Progenitor cell of endocrine pancreas (in vitro differentiated cells): Measurements from ENCODE around the gene NQO1. TPM values are rescaled to one million over a fixed set of nuclear protein-coding genes. Genes with fewer than 3 reads are reported as not detected.

ENCODE experiments used
- DNase-seq: peaks from one replicate; pipeline ENCODE4 v3.0.0; 2021; ENCODE audit warnings: low spot score; ENCODE audit not compliant: unreplicated experiment
- H3K27ac Mint-ChIP-seq: 2 replicates; pipeline ENCODE4 v1.8.0; 2021; ENCODE audit warnings: mild to moderate bottlenecking, moderate library complexity, mixed read lengths
- H3K27me3 Mint-ChIP-seq: 2 replicates; pipeline ENCODE4 v1.8.0; 2021; ENCODE audit warnings: mixed read lengths
- H3K36me3 Mint-ChIP-seq: 2 replicates; pipeline ENCODE4 v1.8.0; 2022; ENCODE audit warnings: mixed read lengths; ENCODE audit not compliant: insufficient read depth
- H3K4me1 Mint-ChIP-seq: 2 replicates; pipeline ENCODE4 v1.8.0; 2021; ENCODE audit warnings: low read depth, mixed read lengths
- H3K4me3 Mint-ChIP-seq: 2 replicates; pipeline ENCODE4 v1.8.0; 2021; ENCODE audit warnings: low read depth, mild to moderate bottlenecking, moderate library complexity, mixed read lengths
- H3K9me3 Mint-ChIP-seq: 2 replicates; pipeline ENCODE4 v1.8.0; 2021; ENCODE audit warnings: low read depth, mixed read lengths
- total RNA-seq: library from RNA; stranded (reverse); gene quantifications from 2 replicates; pipeline ENCODE4 v1.2.1, GENCODE V29; 2021
- TF ChIP-seq, protein P1 (sequence below): fragments of 200-600 bp; sonication (generic); IDR thresholded peaks from one replicate; pipeline ENCODE4 v1.5.0; 2021; ENCODE audit warnings: antibody characterized with exemption, mild to moderate bottlenecking; ENCODE audit not compliant: unreplicated experiment

The NQO1 gene
- total RNA-seq, 1 donor from 2014 or later: 175 TPM

DNA sequence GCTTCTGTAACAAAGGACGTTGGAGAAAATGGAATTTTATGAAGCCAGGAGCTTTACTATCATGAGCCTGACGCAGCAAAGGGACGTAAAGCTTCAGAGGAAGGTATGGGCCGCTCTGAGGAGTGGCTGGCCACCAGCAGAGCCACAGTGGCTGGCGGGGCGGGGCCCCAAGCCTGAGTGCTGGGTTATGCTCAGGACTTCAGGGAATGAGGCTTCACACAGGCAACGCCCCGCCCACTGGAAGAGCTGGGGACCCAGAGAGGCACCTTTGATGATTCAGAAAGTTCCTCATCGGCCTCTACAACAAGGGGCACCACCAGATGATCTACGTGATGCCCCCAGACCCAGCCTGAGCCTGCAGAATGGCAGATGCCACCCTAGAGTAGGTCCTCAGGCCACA lies 19.6 kb upstream of the NQO1 start:
- no peak for DNase-seq
- no peak overlapping the region for H3K27ac Mint-ChIP-seq
- H3K9me3 Mint-ChIP-seq: no peaks in the 10 kb centered on the region
- H3K4me1 Mint-ChIP-seq: no peaks in the 10 kb centered on the region
- H3K36me3 Mint-ChIP-seq: peaks cover 23% of the 10 kb centered on the region
- no peaks in the 10 kb centered on the region for H3K27me3 Mint-ChIP-seq
- H3K4me3 Mint-ChIP-seq: no peak overlapping the region
- TF ChIP-seq, protein P1, sequence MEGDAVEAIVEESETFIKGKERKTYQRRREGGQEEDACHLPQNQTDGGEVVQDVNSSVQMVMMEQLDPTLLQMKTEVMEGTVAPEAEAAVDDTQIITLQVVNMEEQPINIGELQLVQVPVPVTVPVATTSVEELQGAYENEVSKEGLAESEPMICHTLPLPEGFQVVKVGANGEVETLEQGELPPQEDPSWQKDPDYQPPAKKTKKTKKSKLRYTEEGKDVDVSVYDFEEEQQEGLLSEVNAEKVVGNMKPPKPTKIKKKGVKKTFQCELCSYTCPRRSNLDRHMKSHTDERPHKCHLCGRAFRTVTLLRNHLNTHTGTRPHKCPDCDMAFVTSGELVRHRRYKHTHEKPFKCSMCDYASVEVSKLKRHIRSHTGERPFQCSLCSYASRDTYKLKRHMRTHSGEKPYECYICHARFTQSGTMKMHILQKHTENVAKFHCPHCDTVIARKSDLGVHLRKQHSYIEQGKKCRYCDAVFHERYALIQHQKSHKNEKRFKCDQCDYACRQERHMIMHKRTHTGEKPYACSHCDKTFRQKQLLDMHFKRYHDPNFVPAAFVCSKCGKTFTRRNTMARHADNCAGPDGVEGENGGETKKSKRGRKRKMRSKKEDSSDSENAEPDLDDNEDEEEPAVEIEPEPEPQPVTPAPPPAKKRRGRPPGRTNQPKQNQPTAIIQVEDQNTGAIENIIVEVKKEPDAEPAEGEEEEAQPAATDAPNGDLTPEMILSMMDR: no peak

DNA sequence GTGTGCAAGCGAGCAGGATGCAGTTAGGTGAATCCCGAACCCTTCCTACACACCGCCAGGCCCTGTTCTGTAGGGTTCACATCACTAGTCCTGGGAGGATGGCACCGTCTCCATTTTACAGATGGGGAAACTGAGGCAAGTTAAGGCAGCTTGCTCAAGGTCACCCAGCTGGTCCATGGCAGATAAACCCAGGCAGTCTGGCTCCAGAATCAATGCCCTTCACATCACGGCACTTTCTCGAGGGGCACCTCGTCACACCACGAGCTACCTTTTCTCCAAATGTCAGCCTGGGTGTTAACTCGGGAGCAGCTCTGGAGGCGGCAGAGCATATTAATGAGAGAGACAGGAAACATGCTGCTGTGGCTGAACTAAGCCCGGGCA lies 18.9 kb upstream of the NQO1 start:
- Mint-ChIP-seq H3K36me3 (peaks cover 25% of the 10 kb centered on the region), H3K27me3 (no peaks in the 10 kb centered on the region), H3K4me3 (no peak overlapping the region), H3K4me1 (no peaks in the 10 kb centered on the region), H3K27ac (no peak overlapping the region), H3K9me3 (no peaks in the 10 kb centered on the region)
- no peak for DNase-seq
- TF ChIP-seq, protein P1: no peak

DNA sequence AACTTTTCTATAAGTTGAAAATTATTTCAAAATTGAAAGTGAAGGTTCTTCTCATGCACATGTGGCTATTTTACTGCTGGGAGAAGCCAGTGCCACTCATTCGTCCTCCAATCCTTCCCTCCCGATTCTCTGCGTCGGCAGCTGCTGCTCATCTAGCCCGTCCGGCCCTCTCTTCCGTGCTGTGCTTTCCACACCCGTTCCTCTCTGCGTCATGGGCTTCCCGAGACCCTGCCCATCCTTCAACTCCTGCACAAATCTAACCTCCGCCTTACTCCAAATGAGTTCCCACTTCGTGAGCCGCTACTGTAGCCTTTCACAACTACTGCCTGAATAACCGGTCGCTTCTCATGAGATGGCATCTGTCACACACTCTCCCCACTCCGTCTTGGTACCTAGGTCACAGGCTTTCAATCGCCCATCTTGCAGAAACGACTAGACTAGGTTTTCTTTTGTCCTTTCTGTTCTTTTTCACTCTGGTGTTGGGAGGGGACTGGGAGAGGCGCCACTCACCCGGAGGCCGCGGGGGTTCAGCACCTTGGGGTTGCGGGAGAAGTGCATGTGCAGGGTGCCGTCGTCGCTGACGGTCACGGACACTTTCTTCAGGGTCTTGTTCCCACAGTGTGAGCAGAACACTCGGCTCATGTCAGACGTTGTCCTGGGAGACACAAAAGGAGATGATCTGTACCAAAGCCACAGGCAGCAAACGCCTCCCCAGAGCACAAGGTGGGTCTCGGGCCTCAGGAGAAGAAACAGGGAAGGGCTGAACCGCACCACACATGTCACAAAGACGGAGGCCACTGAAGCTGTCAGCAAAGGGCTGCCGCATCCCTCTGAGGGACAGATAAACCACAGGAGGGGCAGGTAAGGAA lies 18.2 kb upstream of the NQO1 start:
- no peak overlapping the region for H3K27ac Mint-ChIP-seq
- TF ChIP-seq, protein P1: no peak
- H3K9me3 Mint-ChIP-seq: no peaks in the 10 kb centered on the region
- no peak for DNase-seq
- no peaks in the 10 kb centered on the region for H3K4me1 Mint-ChIP-seq
- H3K4me3 Mint-ChIP-seq: no peak overlapping the region
- peaks cover 25% of the 10 kb centered on the region for H3K36me3 Mint-ChIP-seq
- H3K27me3 Mint-ChIP-seq: no peaks in the 10 kb centered on the region

DNA sequence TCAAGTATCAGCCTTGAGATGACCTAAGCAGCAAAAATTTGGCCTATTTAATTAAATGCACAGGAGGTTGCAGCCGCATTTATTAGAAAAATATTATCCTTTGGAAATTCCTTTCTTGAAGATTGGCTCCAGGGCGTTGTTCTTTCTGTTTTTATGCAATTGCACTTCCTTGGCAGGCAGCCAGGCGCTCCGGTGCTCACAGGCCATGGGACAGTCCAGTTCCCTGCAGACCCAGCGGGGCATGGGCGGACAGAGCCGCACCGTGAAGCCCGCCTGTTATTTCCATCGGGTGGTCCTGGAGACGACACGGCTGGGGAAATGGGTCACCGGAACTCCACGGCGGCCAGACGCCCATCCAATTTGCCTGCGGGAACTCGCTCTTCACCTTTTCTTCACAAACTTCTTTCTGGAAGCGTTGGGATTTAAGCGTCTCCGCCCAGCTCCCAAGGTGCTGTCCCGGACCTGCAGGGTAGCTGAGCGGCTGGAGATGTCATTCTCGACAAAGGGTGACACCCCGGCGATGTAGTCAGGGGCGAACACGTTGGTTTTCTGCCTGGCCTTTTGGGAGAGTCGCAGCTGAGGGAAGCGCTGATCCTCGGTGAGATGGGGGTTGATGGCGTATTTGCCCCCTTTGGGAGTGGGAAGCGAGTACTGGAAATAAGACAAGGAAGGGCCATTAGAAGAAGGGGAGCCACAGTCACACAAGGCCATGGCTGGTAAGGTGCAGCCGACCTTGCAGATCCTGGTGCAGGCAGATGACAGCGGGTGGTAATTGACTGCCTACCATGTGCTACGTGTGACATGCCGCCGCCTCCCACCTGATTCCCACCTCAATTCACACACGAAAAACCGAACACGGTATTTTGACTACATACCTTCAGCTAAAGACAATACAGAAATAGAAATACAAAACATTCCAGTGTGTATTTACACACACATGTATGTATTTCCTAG lies 15.9 kb upstream of the NQO1 start:
- Mint-ChIP-seq H3K9me3 (no peaks in the 10 kb centered on the region), H3K4me1 (no peaks in the 10 kb centered on the region), H3K27ac (no peak overlapping the region), H3K36me3 (peaks cover 21% of the 10 kb centered on the region), H3K4me3 (no peak overlapping the region), H3K27me3 (no peaks in the 10 kb centered on the region)
- TF ChIP-seq, protein P1: no peak
- no peak for DNase-seq

DNA sequence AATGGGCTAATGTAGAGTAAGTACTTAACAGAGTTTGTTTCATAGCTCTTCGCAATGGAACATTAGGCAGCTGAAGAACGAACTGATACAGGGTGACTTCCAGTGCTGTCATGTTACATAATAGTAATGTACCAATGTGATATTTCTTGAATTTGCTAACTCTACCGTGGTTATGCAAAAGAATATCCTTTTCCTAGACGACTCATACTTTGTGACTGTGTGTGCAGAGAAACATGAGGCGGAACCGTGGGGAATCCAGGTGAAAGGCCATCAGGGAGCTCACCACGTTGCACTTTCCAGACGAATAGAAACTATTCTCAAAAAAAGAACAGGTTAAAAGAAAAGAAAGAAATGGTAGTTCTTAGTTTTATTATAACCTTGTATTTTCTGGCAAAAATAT lies 15.2 kb upstream of the NQO1 start:
- no peak overlapping the region for H3K27ac Mint-ChIP-seq
- TF ChIP-seq, protein P1: no peak
- peaks cover 21% of the 10 kb centered on the region for H3K36me3 Mint-ChIP-seq
- no peak for DNase-seq
- H3K9me3 Mint-ChIP-seq: no peaks in the 10 kb centered on the region
- H3K4me1 Mint-ChIP-seq: no peaks in the 10 kb centered on the region
- no peak overlapping the region for H3K4me3 Mint-ChIP-seq
- no peaks in the 10 kb centered on the region for H3K27me3 Mint-ChIP-seq
